ENCODE results near the gene SFI1. TPM values are rescaled to one million over a fixed set of nuclear protein-coding genes. Genes with fewer than 3 reads are reported as not detected.

The SFI1 gene
- total RNA-seq, 2 donors from 2014 or later = 6.5 to 6.8 TPM

GRCh38 chr22:31615940-31616314 is 119.6 kb downstream of the SFI1 start:
- Histone ChIP-seq H3K9me3 (no peaks in the 10 kb centered on the region), H3K4me1 (peaks cover 0 to 18% of the 10 kb centered on the region in 2 donors), H3K27me3 (no peaks in the 10 kb centered on the region), H3K36me3 (peaks cover 33% of the 10 kb centered on the region), H3K27ac (no peak overlapping the region), H3K4me3 (no peak overlapping the region)
- no peak for TF ChIP-seq CTCF (IDR thresholded peaks at IDR 0.05)
- DNase-seq (ENCODE audit: low spot score) = no peak

GRCh38 chr22:31616315-31616980 is 120.1 kb downstream of the SFI1 start:
- H3K27ac ChIP-seq = no peak overlapping the region
- DNase-seq (ENCODE audit: low spot score) = no peak
- no peaks in the 10 kb centered on the region for H3K27me3 ChIP-seq
- peaks cover 38% of the 10 kb centered on the region for H3K36me3 ChIP-seq
- TF ChIP-seq CTCF (IDR thresholded peaks at IDR 0.05) = no peak
- peaks cover 0 to 18% of the 10 kb centered on the region in 2 donors for H3K4me1 ChIP-seq
- no peaks in the 10 kb centered on the region for H3K9me3 ChIP-seq
- no peak overlapping the region for H3K4me3 ChIP-seq

- Histone ChIP-seq H3K36me3 (peaks cover 43% of the 10 kb centered on the region), H3K27ac (no peak overlapping the region), H3K27me3 (no peaks in the 10 kb centered on the region), H3K9me3 (no peaks in the 10 kb centered on the region), H3K4me1 (peaks cover 0 to 18% of the 10 kb centered on the region in 2 donors), H3K4me3 (no peak overlapping the region)
- no peak for TF ChIP-seq CTCF (IDR thresholded peaks at IDR 0.05)
- no peak for DNase-seq (ENCODE audit: low spot score)
These were observed 121.7 kb downstream of the SFI1 start for GRCh38 chr22:31618057-31618456.

GRCh38 chr22:31618471-31619176 is 122.3 kb downstream of the SFI1 start:
- H3K36me3 ChIP-seq = peaks cover 43% of the 10 kb centered on the region
- TF ChIP-seq CTCF (IDR thresholded peaks at IDR 0.05) = no peak
- no peak for DNase-seq (ENCODE audit: low spot score)
- H3K27me3 ChIP-seq = no peaks in the 10 kb centered on the region
- no peaks in the 10 kb centered on the region for H3K9me3 ChIP-seq
- peaks cover 0 to 18% of the 10 kb centered on the region in 2 donors for H3K4me1 ChIP-seq
- H3K4me3 ChIP-seq = no peak overlapping the region
- no peak overlapping the region for H3K27ac ChIP-seq

- TF ChIP-seq CTCF (IDR thresholded peaks at IDR 0.05) = no peak
- DNase-seq (ENCODE audit: low spot score) = no peak
- peaks cover 43% of the 10 kb centered on the region for H3K36me3 ChIP-seq
- H3K4me1 ChIP-seq = peaks cover 0 to 13% of the 10 kb centered on the region in 2 donors
- no peak overlapping the region for H3K27ac ChIP-seq
- H3K27me3 ChIP-seq = no peaks in the 10 kb centered on the region
- H3K9me3 ChIP-seq = no peaks in the 10 kb centered on the region
- no peak overlapping the region for H3K4me3 ChIP-seq
These were observed 123.4 kb downstream of the SFI1 start for GRCh38 chr22:31619611-31620300.

All from right atrium auricular region (tissue), 2 donors.